ENCODE results near the gene FCGR2B.

FCGR2B gene

GRCh38 chr1:161718559-161719324, 55.8 kb downstream of the FCGR2B start:
- H3K4me3 ChIP-seq (ENCODE audit: low read depth, low read length) = no peak overlapping the region
- no peak for TF ChIP-seq CTCF (IDR thresholded peaks at IDR 0.05; ENCODE audit: borderline replicate concordance, insufficient read depth, low read depth, low read length)

GRCh38 chr1:161719325-161719611, 56.3 kb downstream of the FCGR2B start:
- TF ChIP-seq CTCF (IDR thresholded peaks at IDR 0.05; ENCODE audit: borderline replicate concordance, insufficient read depth, low read depth, low read length) = no peak
- H3K4me3 ChIP-seq (ENCODE audit: low read depth, low read length) = no peak overlapping the region

GRCh38 chr1:161720422-161720821, 57.5 kb downstream of the FCGR2B start:
- TF ChIP-seq CTCF (IDR thresholded peaks at IDR 0.05; ENCODE audit: borderline replicate concordance, insufficient read depth, low read depth, low read length) = no peak
- H3K4me3 ChIP-seq (ENCODE audit: low read depth, low read length) = no peak overlapping the region

GRCh38 chr1:161720956-161721737, 58.2 kb downstream of the FCGR2B start, which contains the start of gene FCRLB:
TSS of gene FCRLB (plus strand) at chr1:161721544. CDS start at chr1:161722673, 1,129 bp downstream.
- H3K4me3 ChIP-seq (ENCODE audit: low read depth, low read length) = no peak within 1 kb of the TSS
- TF ChIP-seq CTCF (IDR thresholded peaks at IDR 0.05; ENCODE audit: borderline replicate concordance, insufficient read depth, low read depth, low read length) = no peak

- no peak overlapping the region for H3K4me3 ChIP-seq (ENCODE audit: low read depth, low read length)
- TF ChIP-seq CTCF (IDR thresholded peaks at IDR 0.05; ENCODE audit: borderline replicate concordance, insufficient read depth, low read depth, low read length) = no peak
Observed at GRCh38 chr1:161721738-161722343, 58.9 kb downstream of the FCGR2B start.

- no peak for TF ChIP-seq CTCF (IDR thresholded peaks at IDR 0.05; ENCODE audit: borderline replicate concordance, insufficient read depth, low read depth, low read length)
- no peak overlapping the region for H3K4me3 ChIP-seq (ENCODE audit: low read depth, low read length)
Observed at GRCh38 chr1:161722406-161722805, 59.5 kb downstream of the FCGR2B start.

Measured in GM12875 (cell line).